HG03139 (cell line): ENCODE data around the gene MPZL3.
A peak's percentile ranks its signal among the peaks of the same experiment; 100 is the strongest.
"Not testable (repeated sequence)": the region's sequence is repeated elsewhere in the genome, so short reads cannot be mapped to it uniquely, and the experiment has no call there.

ENCODE experiments used
- ATAC-seq: cut with Tn5 transposase; IDR thresholded peaks from one replicate; pipeline ENCODE4 v1.9.1; 2021; ENCODE audit not compliant: unreplicated experiment

MPZL3 gene

GRCh38 chr11:118213781-118214180, 38.4 kb downstream of the MPZL3 start:
- ATAC-seq, result no peak

GRCh38 chr11:118213201-118213600, 39.0 kb downstream of the MPZL3 start:
- ATAC-seq, result no peak

GRCh38 chr11:118212781-118213191, 39.4 kb downstream of the MPZL3 start:
- ATAC-seq, result no peak

- ATAC-seq, result no peak
These were observed 39.9 kb downstream of the MPZL3 start for GRCh38 chr11:118212131-118212725.

GRCh38 chr11:118211006-118211405, 41.2 kb downstream of the MPZL3 start:
- ATAC-seq, result no peak

GRCh38 chr11:118210323-118210722, 41.8 kb downstream of the MPZL3 start:
- no peak for ATAC-seq

- ATAC-seq, result no peak
These were observed 43.1 kb downstream of the MPZL3 start for GRCh38 chr11:118209033-118209432.

- ATAC-seq, result no peak
These were observed 45.1 kb downstream of the MPZL3 start for GRCh38 chr11:118207079-118207478.

GRCh38 chr11:118206391-118207031, 45.7 kb downstream of the MPZL3 start:
- ATAC-seq, result no peak

GRCh38 chr11:118205606-118206378, 46.4 kb downstream of the MPZL3 start:
- ATAC-seq, result no peak

GRCh38 chr11:118202599-118203422, 49.4 kb downstream of the MPZL3 start:
- ATAC-seq, result peak; percentile 63

- ATAC-seq, result no peak
These were observed 50.2 kb downstream of the MPZL3 start for GRCh38 chr11:118201966-118202365.

- no peak for ATAC-seq
These were observed 51.1 kb downstream of the MPZL3 start for GRCh38 chr11:118200901-118201680.

- ATAC-seq, result no peak
These were observed 51.7 kb downstream of the MPZL3 start for GRCh38 chr11:118200497-118200896.

- no peak for ATAC-seq
These were observed 53.0 kb downstream of the MPZL3 start for GRCh38 chr11:118199135-118199534.

- no peak for ATAC-seq
These were observed 53.8 kb downstream of the MPZL3 start for GRCh38 chr11:118198370-118198769.

GRCh38 chr11:118194835-118195627, 57.1 kb downstream of the MPZL3 start:
- no peak for ATAC-seq

GRCh38 chr11:118193910-118194566, 58.1 kb downstream of the MPZL3 start:
- ATAC-seq, result no peak

- not testable (repeated sequence) for ATAC-seq
These were observed 59.3 kb downstream of the MPZL3 start for GRCh38 chr11:118192817-118193216.
